Type B pancreatic cell (in vitro differentiated cells): ENCODE results near the gene SYT7. TPM values are rescaled to one million over a fixed set of nuclear protein-coding genes. Genes with fewer than 3 reads are reported as not detected.

ENCODE experiments used
- DNase-seq: peaks from one replicate; pipeline ENCODE4 v3.0.0; 2021; ENCODE audit warnings: mixed read lengths; ENCODE audit not compliant: unreplicated experiment; ENCODE audit errors: extremely low spot score
- H3K27ac Mint-ChIP-seq: 2 replicates; pipeline ENCODE4 v1.8.0; 2021; ENCODE audit warnings: mild to moderate bottlenecking, mixed read lengths
- H3K27me3 Mint-ChIP-seq: 2 replicates; pipeline ENCODE4 v1.8.0; 2021; ENCODE audit warnings: mixed read lengths
- H3K36me3 Mint-ChIP-seq: 2 replicates; pipeline ENCODE4 v1.8.0; 2021; ENCODE audit warnings: mixed read lengths
- H3K4me1 Mint-ChIP-seq: one replicate; pipeline ENCODE4 v1.8.0; 2021; ENCODE audit warnings: mixed read lengths; ENCODE audit not compliant: unreplicated experiment
- H3K4me3 Mint-ChIP-seq: 2 replicates; pipeline ENCODE4 v1.8.0; 2021; ENCODE audit warnings: mild to moderate bottlenecking, mixed read lengths
- H3K9me3 Mint-ChIP-seq: 2 replicates; pipeline ENCODE4 v1.8.0; 2021; ENCODE audit warnings: mixed read lengths
- CTCF ChIP-seq: fragments of 200-600 bp; sonication (generic); conservative IDR thresholded peaks from 2 replicates; pipeline ENCODE4 v1.5.0; 2021; ENCODE audit warnings: antibody characterized with exemption, mild to moderate bottlenecking
- total RNA-seq: library from RNA; stranded (reverse); gene quantifications from 2 replicates; pipeline ENCODE4 v1.2.1, GENCODE V29; 2021; ENCODE audit warnings: low replicate concordance

The SYT7 gene
- total RNA-seq, 1 donor from 2014 or later = 26.5 TPM

- no peaks in the 10 kb centered on the region for H3K36me3 Mint-ChIP-seq
- no peak for TF ChIP-seq CTCF
These were observed 52.8 kb downstream of the SYT7 start for GRCh38 chr11:61528114-61528513.

DNA sequence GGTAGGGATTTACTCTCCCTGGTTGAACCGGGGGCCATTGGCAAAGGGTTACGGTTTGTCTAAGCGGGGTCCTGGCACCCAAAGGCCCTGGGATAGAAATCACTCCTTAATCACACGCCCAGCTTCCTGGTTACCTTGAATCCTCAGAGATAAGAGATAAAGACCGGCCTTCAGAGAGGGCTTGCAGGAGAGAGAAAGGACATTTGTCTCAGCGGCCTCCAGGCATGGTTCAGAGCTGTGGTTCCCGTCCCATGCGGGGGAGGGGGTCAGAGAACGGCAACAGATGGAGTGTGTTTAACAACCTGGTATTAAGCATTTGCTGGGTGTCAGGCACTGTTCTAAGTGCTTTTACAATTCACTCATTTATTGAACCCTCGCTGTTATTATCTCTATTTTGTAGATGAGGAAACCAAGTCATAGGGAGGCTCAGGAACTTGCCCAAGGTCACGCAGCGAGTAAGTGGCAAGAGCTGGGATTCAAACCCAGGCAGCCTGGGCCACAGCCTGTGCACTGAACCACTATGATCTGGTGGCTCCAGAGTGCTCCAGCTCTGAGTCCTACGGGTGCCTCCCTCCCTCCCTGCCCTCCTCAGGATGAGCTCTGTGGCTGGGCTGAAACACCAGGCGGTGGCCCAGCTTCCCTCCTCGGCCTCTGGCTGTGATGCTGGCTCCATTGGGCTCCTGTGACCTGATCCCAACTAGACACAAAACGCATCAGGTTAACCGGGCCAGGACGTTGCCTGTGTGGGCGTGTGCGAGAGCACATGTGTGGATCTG lies 53.7 kb downstream of the SYT7 start:
- Mint-ChIP-seq H3K36me3 (no peaks in the 10 kb centered on the region), H3K27me3 (no peaks in the 10 kb centered on the region), H3K4me3 (no peak overlapping the region), H3K4me1 (peaks cover 15% of the 10 kb centered on the region), H3K9me3 (no peaks in the 10 kb centered on the region), H3K27ac (peak overlapping the region; percentile 72)
- no peak for DNase-seq
- no peak for TF ChIP-seq CTCF

More at GRCh38 chr11:61528114-61528513, 52.8 kb downstream of the SYT7 start:
- no peak overlapping the region for H3K27ac Mint-ChIP-seq
- peaks cover 15% of the 10 kb centered on the region for H3K4me1 Mint-ChIP-seq
- no peak overlapping the region for H3K4me3 Mint-ChIP-seq
- no peaks in the 10 kb centered on the region for H3K9me3 Mint-ChIP-seq
- DNase-seq = no peak
- no peaks in the 10 kb centered on the region for H3K27me3 Mint-ChIP-seq

DNA sequence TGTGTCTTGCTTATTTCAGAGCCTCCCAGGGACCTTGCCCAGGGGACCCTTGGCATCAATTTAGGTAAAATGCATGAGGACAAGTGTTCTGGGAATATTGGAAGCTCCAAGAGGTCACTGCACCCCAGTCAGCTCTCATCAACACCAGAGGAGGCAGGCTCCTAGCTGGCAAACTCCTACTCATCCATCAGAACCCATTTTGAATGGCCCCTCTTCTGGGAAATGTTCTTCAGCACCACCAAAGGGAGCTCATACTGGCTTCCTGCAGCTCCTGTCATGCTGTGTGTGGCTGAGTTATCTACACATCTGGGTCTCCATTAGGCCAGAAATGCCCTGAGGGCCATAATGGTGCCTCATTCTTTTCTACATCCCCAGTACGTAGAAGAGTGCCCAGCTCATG lies 54.6 kb downstream of the SYT7 start:
- no peak for DNase-seq
- no peak overlapping the region for H3K4me3 Mint-ChIP-seq
- no peaks in the 10 kb centered on the region for H3K27me3 Mint-ChIP-seq
- TF ChIP-seq CTCF = no peak
- no peaks in the 10 kb centered on the region for H3K36me3 Mint-ChIP-seq
- H3K27ac Mint-ChIP-seq = no peak overlapping the region
- H3K9me3 Mint-ChIP-seq = no peaks in the 10 kb centered on the region
- peaks cover 12% of the 10 kb centered on the region for H3K4me1 Mint-ChIP-seq

- H3K9me3 Mint-ChIP-seq = no peaks in the 10 kb centered on the region
- no peak for TF ChIP-seq CTCF
- DNase-seq = no peak
- H3K4me1 Mint-ChIP-seq = peaks cover 9% of the 10 kb centered on the region
- H3K4me3 Mint-ChIP-seq = no peak overlapping the region
- H3K27me3 Mint-ChIP-seq = no peaks in the 10 kb centered on the region
- no peak overlapping the region for H3K27ac Mint-ChIP-seq
- no peaks in the 10 kb centered on the region for H3K36me3 Mint-ChIP-seq
These were observed 55.8 kb downstream of the SYT7 start for GRCh38 chr11:61524963-61525587.

DNA sequence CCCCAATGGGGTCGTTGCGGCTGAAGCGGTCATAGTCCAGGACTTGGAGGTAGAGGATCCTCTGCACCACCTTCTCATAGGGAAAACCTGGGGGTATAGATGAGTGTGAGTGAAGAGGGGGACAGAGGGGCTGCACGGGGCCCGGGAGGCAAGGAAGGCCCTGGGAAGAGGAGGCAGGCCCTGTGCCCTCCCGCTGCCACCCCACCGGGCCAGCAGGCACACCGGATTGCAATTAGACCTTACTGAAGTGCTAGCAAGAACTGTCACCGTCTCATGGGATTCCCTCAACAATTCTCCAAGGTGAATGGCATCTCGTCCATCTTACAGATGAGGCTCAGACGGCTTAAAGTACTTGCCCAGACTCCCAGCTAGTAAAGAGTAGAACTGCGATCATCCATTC lies 56.4 kb downstream of the SYT7 start:
- Mint-ChIP-seq H3K27me3 (no peaks in the 10 kb centered on the region), H3K9me3 (no peaks in the 10 kb centered on the region), H3K4me1 (peaks cover 8% of the 10 kb centered on the region), H3K27ac (no peak overlapping the region), H3K36me3 (no peaks in the 10 kb centered on the region), H3K4me3 (no peak overlapping the region)
- TF ChIP-seq CTCF = no peak
- no peak for DNase-seq
